Measurements from ENCODE around the gene SDR42E2. TPM values are rescaled to one million over a fixed set of nuclear protein-coding genes. Genes with fewer than 3 reads are reported as not detected.

Gene SDR42E2
- total and polyA plus RNA-seq, 10 of the 15 experiments (the other 5 are each of a cell fraction or from before 2014, with no cell fraction given): 0.01 to 0.09 (median 0.08) TPM; not detected in 4

- TF ChIP-seq POU2F2 (IDR thresholded peaks at IDR 0.05; ENCODE audit: borderline replicate concordance, low read depth, low read length) (no peak; the same call in 2 of the 3 replicates), RELB (IDR thresholded peaks at IDR 0.05; ENCODE audit: low read depth) (peak; percentile 96), SP1 (IDR thresholded peaks at IDR 0.05; ENCODE audit: low read depth, low read length) (peak; percentile 8), ZBTB4 (CRISPR knock-in tag; IDR thresholded peaks at IDR 0.05) (no peak), SUPT20H (IDR thresholded peaks at IDR 0.05; ENCODE audit: borderline replicate concordance, control insufficient read depth, low read depth, low read length) (no peak), FOXM1 (IDR thresholded peaks at IDR 0.05; ENCODE audit: low read depth, low read length) (no peak), HSF1 (IDR thresholded peaks at IDR 0.05; ENCODE audit: low read depth, low read length) (no peak), SIN3A (IDR thresholded peaks at IDR 0.05; ENCODE audit: low read depth, low read length) (0 out of 2 replicates have a peak, but pooled peaks have one; percentile 29), MEF2A (IDR thresholded peaks at IDR 0.05; ENCODE audit: insufficient read depth, low read depth, low read length) (no peak), ATF3 (IDR thresholded peaks at IDR 0.05; ENCODE audit: borderline replicate concordance, extremely low read depth, low read depth, low read length) (no peak), JUNB (IDR thresholded peaks at IDR 0.05) (0 out of 2 replicates have a peak, but pooled peaks have one; percentile 14), SREBF2 (IDR thresholded peaks at IDR 0.05; ENCODE audit: low read length) (no peak), MLLT1 (IDR thresholded peaks at IDR 0.05) (no peak), CUX1 (IDR thresholded peaks at IDR 0.05; ENCODE audit: insufficient replicate concordance, low read depth, low read length) (no peak)
Measured at GRCh38 chr16:22206842-22207714, 44.8 kb downstream of the SDR42E2 start (continued).

All from GM12878 (cell line).